NAMALWA (cell line): ENCODE data around the gene BLVRA.
"Not testable (repeated sequence)": the region's sequence is repeated elsewhere in the genome, so short reads cannot be mapped to it uniquely, and the experiment has no call there.

Source experiments
- DNase-seq: peaks from one replicate; pipeline ENCODE4 v3.0.0-alpha.2; 2015; ENCODE audit warnings: low spot score

BLVRA gene, protein sequence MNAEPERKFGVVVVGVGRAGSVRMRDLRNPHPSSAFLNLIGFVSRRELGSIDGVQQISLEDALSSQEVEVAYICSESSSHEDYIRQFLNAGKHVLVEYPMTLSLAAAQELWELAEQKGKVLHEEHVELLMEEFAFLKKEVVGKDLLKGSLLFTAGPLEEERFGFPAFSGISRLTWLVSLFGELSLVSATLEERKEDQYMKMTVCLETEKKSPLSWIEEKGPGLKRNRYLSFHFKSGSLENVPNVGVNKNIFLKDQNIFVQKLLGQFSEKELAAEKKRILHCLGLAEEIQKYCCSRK

DNA sequence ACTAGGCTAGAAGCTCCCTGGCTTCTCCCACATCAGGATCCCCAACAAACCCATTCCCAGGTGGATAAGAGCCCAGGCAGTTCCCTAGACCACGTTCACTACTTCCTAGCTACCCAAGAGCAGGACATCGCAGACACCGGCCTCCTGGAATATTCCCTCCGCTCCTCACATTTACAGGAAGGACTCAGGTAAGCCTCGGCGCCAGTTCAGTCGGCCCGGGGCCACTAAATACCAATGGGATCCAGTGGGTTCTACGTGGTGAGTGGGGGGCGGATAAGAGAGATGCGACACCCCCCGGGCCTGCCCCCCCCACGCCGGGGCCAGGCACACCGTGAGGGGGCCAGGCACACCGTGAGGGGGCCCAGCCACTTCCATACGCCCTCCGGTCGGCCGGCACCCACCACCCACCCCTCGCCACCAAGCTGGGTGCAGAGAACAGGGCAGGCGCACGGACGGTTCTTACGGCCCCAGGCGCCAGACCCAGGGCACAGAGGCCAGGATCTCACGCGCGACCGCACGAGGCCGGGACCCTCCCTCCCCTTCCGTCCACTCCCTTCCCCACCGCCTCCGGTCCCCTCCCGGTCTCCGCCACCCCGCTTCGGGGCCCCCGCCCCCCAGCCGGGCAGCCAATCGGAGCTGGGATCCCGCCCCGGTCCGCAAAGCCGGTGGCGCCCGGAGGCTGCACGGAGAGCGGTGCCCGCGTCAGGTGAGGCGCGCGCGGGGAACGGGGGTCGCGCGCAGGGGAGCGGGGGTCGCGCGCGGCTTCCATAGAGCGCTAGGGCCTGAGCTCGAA, at the start of gene BLVRA:
Gene BLVRA (plus strand): TSS at position 652 of the 793 bp plus-strand sequence. CDS start 12,479 bp downstream, outside the sequence.
- no peak for DNase-seq

DNA sequence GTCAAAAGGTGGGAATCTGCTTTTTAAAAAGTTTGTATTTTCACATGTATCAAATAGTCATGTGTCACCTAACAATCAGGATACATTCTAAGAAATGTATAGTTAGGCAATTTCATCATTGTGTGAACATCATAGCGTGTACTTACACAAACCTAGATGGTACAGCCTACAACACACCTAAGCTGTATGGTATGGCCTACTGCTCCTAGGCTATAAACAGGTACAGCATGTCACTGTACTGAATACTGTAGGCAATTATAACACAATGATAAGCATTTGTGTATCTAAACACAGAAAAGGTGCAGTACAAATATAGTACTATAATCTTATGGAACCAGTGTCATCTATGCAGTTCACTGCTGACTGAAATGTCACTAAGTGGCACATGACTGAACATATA, 47.0 kb upstream of the BLVRA start:
- DNase-seq = no peak

DNA sequence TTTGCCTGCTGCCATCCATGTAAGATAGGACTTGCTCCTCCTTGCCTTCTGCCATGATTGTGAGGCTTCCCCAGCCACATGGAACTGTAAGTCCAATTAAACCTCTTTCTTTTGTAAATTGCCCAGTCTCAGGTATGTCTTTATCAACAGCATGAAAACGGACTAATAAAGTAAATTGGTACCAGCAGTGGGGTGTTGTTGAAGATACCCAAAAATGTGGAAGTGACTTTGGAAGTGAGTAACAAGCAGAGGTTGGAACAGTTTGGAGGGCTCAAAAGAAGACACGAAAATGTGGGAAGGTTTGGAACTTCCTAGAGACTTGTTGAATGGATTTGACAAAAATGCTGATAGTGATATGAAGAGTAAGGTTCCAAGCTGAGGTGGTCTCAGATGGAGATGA, 42.5 kb upstream of the BLVRA start:
- DNase-seq = not testable (repeated sequence)

DNA sequence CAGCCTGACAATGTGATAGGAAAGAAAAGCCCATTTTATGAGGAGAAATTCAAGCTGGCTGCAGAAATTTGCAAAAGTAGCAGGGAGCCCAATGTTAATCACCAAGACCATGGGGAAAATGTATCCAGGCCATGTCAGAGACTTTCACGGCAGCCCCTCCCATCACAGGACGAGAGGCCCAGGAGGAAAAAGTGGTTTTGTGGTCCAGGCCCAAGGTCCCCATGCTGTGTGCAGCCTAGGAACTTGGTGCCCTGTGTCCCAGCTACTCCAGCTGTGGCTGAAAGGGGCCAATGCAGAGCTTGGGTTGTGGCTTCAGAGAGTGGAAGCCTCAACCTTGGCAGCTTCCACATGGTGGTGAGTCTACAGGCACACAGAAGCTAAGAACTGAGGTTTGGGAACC, 41.9 kb upstream of the BLVRA start:
- no peak for DNase-seq

DNA sequence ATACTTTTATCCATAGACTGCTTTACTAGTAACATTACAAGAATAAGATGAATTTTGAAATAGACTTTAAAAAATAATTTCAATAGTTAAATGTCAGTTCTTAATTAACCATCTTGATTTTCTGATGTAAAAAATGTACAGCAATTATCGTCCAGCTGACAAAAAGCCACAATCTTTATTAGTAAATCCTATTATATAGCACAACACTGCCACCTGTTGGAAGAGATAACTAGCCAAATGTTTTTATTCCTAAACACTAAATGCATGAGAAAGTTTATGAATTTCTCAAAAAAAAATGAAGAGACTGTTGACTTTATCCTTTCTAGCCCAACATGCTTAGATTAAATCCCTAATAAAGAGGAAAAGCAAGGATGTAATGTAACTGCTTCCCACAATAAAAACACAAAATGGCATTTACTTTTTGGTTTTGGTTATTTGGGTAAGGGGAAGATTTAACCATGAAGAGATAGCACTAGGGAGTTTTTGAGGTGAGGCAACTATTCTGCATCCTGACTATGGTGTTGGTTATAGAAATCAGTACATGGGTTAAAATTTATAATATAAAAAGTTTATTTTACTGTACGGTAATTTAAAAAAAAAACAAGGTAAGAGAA, 37.2 kb upstream of the BLVRA start:
- DNase-seq = peak; percentile 85

GRCh38 chr7:43723007-43723341, 35.5 kb upstream of the BLVRA start:
- no peak for DNase-seq

DNA sequence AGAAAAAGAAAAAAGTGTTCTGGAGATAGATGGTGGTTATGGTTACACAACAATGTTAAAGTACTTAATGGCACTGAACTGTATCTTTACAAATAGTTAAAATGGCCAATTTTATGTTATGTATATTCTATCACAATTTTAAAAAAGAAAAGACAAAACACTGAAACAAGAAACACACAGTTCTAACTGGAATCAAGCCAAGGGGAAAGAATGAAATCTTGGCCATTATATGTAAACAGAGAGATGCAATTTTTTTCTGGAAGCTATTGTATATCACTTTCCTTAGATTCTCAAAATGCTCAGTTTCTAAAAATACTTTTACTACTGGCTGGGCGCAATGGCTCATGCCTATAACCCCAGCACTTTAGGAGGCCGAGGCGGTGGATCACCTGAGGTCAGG, 33.2 kb upstream of the BLVRA start:
- no peak for DNase-seq

DNA sequence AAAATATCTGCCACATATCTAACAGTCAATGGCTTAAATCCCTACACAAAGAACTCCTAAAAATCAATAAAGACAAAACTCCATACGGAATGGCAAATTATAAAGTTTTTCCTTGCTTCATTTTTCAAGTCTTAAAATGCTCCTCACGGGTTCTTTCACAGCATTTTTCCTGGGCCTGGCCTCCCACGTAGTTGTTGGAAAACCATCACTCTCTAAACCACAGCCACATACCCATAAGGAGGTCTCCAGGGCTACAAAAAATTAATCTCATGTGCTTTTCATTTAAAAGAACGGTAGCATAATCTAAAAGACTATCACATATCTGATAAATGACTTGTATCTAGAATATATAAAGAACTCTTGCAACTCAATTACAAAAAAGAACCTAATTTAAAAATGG, 32.0 kb upstream of the BLVRA start:
- DNase-seq = no peak

- DNase-seq = no peak
Measured at GRCh38 chr7:43727003-43727402, 31.5 kb upstream of the BLVRA start.

DNA sequence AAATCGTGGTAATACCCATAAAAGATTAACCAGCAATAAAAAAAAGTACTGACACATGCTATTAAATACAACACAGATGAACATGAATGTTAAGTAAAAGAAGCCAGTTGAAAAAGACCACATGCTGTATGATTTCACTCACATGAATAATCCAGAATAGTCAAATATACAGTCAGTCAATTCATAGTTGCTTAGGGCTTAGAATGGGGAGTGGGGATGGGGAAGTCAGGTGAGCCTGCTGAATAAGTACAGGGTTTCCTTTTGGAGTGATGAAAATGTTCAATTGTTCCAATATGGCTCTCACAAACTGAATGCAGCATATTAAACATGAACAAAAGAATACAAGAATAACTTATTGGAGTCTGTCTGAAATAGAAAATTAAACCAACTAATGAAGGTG, 31.0 kb upstream of the BLVRA start:
- DNase-seq = no peak

DNA sequence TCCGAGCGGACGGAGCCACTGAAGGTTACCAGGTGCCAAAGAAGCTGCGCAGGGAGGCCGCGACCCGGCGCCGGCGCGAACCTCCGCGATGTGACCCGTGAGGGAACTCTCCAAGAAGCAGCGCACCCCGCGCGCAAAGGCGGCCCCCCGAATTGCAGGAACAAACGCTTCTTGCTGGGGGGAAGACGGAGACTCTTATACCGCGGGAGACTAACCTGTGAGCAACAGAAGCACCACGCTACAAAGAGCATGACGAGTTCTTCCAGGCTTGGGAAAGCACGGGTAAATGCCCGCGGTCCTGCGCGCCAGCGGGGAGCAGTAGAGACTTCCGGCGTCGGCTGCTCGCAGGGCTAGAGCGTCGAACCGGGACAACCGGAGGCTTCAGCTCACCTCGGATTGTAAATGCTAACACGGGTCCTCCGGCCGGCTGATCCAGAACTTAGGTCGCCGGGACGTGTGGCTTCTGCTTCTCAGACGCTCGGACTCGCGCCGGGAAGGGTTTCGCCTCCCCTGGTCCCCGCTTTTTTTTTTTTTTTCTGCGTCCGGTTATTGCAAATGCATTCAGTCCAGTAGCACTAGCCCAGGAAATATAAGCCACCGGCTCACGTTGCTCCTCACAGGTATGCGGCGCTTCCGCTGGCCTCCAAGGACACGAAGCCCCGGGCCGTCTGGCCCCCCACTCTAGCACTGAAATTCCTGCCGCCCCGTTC, 29.1 kb upstream of the BLVRA start, which contains the start of gene COA1:
Gene COA1 (minus strand): TSS at position 310 of the 710 bp plus-strand sequence. CDS start 80,909 bp downstream, outside the sequence.
- DNase-seq = peak; percentile 93

DNA sequence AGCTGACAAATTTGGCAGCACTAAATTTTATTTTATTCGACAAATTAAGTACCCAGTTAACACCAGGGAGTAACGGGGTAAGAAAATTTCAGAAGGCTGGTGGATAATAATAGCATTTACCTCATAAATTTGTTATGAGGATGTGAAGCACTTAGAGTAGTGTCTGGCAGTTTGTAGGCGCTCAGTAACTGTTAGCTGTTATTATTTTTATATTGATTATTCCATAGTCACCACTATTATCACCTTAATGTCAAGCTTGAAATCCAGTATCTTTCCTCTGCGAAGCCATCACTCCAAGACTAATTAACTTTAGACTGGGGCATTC, 28.6 kb upstream of the BLVRA start:
- no peak for DNase-seq

DNA sequence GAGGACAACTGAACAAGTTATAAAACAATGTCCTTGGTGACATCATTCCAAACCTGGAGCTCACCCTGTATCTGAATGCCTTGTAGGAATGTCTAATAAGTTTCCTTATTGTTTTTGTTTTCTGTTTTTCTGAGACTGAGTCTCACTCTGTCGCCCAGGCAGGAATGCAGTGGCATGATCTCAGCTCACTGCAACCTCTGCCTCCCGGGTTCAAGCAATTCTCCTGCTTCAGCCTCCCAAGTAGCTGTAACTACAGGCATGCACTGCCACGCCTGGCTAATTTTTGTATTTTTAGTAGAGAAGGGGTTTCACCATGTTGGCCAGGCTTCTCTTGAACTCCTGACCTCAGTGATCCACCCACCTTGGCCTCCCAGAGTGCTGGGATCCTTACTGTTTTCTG, 27.0 kb upstream of the BLVRA start:
- not testable (repeated sequence) for DNase-seq

GRCh38 chr7:43734575-43735332, 23.7 kb upstream of the BLVRA start:
- not testable (repeated sequence) for DNase-seq

DNA sequence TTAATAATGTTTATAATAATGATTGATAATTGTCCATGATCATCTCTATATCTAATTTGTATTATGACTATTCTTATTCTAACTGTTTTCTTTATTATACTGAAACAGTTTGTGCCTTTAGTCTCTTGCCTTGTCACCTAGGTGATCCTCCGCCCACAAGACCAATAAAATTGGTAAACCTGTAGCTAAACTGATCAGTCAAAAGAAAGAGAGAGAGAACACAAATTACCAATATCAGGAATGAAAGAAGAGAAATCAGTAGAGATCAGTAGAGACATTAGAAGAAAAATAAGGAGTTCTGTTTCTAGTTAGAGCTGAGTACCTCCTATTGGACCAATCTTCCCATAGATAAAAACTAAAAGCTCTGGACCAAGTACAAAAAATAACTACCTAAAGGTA, 23.1 kb upstream of the BLVRA start:
- no peak for DNase-seq

- no peak for DNase-seq
Measured at GRCh38 chr7:43735802-43736603, 22.5 kb upstream of the BLVRA start.

DNA sequence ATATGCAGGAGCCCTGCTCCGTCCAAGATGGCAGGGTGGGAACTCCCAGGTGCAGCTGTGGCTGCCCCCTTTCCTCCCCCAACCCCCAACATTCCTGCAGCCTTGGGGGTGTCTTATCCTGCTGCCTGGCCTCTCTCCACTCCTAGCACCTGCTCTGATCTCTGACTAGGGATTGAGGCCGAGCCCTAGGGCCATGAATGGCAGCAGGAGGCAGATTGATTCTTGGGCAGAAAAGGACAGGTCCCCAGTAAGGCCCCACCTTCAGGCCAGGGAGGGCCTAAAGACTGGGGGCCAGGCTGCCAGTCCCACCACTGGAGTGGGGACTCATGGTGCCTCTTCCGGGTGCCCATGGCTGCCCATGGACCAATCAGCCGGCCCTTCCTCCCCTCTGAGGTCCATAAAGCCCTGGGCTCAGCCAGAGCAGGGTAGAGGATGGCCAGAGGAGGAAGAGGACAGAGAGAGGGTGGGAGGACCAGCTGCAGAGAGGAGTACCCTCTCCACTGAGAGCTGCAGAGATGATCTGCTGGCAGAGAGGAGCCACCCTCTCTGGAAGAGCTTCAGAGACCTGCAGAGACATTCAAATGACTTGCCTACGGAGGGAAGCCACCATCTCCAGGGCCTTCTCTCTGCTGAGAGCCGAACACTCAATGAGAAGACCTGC, 20.9 kb upstream of the BLVRA start:
- no peak for DNase-seq

GRCh38 chr7:43742692-43743091, 15.8 kb upstream of the BLVRA start:
- DNase-seq = no peak

DNA sequence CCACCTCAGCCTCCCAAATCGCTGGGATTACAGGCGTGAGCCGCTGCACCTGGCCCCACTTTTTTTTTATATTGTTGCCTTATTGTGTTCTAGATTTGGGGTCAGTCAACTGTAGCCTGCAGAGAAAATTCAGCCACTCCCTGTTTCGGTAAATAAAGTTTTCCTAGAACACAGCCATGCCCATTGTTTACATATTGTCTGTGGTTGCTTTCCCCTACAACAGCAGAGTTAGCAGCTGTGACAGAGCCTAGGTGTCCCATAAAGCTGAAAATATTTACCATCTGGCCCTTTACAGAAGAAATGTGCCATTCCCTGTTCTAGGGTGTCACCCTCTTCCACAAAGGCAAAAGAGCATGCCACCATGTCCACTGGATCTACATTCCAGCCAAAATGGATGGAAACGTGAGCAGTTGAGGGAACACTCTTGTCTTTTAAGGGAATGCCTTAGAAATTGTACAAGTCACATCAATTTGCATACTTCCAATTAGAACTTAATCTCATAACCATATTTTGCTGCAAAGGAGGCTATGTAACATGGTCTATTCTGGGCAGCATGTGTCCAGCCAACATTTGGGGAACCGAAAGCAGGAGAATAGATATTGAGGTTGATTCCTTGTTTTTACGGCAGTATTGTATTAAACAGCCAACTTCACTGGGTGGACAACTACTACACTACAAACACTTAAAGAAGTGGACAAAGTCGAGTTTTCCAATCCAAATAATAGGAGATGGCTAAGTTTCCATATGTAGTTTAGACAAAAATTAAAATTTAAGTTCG, 11.0 kb upstream of the BLVRA start:
- no peak for DNase-seq
